Measurements from ENCODE around the gene HPSE2.
"Not testable (repeated sequence)": the region's sequence is repeated elsewhere in the genome, so short reads cannot be mapped to it uniquely, and the experiment has no call there.

Gene HPSE2

DNA sequence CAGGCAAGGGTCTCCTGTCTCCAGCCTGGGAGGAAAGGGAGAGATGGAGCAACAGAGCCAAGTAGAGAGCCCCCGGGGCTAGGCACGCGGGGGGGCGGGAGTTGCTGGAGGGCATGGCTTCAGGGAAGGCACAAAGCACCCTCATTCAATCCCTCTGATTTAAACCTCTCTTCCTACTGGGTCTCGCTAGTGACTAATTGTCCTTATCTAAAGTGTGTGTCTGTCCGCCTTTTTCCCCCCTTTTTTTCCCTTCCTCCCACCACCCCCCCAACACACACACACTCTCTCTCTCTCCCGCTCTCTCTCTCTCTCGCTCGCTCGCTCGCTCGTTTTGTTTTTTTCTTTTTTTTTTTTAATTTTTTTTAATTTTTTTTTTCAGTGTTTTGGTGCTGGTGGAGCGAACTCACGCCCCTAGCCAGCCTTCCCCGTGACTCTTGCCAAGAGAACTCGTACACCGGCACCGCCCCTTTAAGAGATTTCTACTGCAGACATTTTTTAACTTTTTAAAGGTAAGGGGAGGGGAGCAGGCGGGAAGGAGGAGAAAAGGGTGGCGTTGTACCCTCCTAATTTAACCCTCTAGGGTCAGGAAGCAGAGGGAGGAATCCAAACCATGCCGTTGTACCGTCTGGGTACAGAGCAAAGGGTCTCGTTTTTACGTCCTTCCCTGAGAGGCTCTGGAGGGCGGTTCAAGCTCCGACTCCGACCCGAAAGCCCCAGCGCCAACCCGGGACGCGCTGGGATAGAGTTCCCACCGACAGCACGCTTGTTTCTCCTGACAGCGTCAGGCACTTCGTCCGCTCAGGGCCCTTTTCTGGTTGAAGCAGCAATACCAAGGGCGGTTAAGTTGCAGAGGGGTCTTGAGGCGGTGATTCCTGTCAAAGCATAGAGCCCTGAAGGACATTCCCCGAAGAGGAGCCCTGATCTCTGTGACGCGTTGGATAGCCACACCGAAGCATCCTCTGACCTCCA is at the start of gene HPSE2:
Gene HPSE2 (minus strand): TSS at position 195 of the 969 bp plus-strand sequence.
- DNase-seq = no peak

DNA sequence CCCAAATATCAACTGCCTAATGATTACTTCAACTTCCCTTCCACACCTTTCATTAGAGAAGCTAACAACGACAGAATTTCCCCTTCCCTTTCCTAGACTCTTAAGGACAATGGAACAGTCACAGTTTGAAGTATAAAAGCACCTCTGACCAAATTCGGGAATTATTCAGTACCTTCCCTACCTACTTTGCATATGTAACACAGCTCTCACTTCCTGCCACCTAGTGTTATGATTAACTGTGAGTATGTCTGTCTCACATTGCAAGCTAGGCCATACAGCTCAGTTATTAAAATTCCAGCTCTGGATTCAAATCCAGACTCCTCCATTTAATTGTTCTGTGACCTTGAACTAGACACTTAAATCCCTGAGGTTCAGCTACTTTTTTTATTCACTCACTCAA is 44.8 kb upstream of the HPSE2 start:
- no peak for DNase-seq

DNA sequence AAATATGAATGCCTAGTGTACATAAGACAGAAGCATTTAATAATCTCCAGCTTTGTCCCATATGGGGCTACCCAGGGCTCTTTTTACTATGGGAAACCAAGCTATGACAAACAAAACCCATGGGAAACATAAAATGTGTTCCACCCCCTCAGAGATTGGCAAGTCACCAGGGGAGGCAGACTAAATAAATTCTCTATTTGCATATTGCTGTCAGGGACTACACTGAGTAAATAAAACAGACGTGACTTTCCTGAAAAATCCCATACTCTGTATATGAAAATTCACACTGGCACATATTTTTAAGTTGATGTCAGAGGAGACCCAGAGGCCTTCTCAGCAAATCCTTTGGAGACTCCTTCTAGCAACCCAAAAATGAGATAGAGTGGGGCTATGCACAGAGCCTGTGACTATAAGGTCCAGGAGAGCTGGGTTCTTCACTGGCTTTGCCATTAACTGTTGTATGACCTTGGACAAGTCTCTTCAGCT is 44.0 kb upstream of the HPSE2 start:
- DNase-seq = peak in 1 of 2 experiments; percentile 6

DNA sequence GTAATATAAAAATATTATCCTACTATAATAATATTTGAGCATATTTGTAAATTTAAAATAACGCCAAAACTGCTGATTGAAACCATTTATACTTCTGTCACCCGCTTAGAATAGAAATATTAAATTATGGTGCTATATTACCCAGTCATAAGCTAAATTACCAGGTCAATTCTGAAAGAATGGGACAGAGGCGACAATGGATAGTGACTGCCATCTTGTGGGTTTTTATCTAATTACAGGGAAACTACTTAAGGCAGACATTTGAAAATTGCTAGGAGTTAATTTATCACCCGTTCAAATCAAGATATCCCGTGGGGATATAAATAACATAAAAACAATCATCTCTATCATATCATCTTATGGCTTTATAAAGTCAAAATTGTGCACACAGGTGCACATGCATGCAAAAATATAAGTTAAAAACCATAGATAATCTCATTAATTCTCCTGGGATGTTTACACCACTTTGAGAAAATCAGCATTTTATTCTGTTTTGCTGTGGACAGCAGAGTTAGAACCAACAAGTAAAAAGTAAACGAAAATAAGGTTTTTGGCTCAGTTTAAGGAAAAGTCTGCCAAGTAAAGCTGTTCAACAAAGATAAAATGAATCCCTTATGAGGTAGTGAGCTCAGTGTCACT is 41.3 kb upstream of the HPSE2 start:
- peak in 1 of 2 experiments; percentile 4 for DNase-seq

DNA sequence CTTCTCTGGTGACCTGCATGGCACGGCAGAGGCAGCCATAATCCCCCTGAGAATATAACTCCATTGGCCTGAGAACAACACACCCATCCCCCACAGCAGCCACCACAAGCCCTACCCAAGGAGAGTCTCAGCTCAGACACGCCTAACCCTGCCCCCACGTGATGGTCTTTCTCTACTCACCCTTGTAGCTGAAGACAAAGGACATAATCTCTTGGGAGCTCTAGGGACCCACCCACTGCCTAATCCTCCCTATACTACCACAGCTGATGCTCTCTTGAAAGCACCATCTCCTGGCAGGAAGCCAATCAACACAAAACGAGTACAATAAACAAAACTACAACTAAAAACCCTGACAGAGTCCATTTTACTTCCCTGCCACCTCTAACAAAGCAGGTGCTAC is 30.7 kb upstream of the HPSE2 start:
- DNase-seq = no peak

DNA sequence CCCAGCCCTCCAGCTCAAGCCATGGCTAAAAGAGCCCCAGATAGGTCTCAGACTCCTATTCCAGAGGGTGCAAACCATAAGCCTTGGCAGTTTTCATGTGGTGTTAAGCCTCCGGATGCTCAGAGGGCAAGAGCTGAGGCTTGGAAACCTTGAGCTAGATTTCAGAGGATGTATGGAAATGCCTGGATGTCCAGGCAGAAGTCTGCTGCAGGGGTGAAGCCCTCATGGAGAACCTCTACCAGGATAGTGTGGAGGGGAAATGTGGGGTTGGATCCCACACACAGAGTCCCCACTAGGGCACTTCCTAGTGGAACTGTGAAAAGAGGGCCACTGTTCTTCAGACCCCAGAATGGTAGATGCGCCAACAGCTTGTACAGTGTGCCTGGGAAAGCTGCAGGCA is 13.2 kb upstream of the HPSE2 start:
- no peak for DNase-seq

DNA sequence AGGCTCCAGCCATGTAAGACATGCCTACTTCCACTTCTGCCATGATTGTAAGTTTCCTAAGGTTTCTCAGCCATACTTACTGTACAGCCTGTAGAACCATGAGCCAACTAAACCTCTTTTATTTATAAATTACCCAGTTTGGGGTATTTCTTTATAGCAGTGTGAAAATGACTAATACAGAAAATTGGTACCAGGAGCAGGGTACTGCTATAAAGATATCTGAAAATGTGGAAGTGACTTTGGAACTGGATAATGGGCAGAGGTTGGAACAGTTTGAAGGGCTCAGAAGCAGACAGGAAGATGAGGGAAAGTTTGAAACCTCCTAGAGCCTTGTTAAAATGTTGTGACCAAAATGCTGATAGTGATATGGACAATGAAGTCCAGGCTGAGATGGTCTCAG is 12.2 kb upstream of the HPSE2 start:
- DNase-seq = not testable (repeated sequence)

DNA sequence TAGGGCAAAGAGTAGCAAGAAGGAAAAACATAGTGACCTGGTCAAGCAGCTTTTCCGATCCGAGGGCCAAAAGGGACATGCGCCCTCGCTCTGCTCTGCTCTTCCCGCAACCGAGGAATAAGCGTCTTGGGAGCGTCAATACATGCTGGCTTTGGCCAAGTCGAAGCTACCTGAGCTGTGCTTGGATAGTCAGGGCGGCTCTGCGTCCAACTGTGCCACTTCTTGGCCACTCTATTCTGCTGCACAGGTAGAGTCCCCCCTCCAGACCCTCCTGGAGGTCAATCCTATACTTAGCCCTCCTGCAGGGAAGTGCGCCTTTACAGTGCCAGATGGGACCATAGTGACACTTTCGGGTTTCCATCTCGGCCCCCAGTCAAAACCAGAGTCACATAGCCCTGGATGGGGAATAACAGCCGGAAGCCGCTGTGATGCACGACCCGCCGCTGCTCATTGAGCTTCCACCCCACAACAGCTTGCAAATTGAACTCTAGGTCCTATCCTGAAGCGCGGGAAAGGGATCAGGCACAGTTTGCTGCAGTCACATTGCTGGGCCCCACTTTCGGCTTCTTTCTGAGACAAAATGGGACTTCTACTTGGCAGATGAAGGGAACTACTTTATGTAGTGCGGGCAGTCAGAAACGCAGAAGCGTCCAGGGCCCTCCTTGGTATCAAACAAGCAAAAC is 1.1 kb upstream of the HPSE2 start:
- DNase-seq = no peak

DNA sequence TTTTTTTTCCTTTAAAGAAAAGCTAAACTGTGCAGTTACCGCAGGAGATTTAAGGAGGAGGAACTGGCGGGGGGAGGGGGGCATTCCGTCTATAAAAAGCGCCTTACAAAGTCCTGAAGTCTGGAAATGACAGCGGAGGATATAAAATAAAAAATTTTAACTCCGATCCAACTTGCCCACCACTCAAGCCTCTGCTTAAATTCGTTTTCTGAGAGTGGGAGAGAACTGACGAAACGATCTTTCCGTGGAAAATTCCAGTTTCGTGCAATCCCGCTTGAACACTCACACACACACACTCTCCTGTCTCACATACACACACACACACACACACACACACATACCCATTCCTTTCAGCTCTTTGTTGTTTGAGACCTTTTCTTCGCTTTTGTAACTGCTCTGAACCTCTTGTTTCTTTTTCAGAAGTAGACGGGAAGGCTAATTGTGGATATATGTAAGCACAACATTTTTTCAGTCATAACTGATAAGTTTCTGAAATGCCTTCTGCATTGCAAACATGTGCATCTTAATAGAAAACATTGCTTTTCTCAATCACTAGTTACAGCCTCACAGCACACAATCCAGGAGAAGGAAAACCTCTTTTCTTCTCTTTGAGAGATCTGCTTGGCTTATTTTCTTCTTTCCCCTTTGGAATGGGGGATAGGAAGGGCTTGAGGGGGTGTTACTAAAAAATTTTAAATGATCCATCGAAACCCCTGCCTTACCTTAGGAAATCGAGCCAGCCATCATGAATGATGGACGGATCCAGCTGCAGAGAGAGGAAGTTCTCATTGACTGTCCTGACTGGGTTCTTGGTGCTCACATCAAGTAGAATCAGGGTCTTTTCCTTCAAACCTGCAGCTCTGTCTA is 628 bp downstream of the HPSE2 start:
- no peak for DNase-seq

DNA sequence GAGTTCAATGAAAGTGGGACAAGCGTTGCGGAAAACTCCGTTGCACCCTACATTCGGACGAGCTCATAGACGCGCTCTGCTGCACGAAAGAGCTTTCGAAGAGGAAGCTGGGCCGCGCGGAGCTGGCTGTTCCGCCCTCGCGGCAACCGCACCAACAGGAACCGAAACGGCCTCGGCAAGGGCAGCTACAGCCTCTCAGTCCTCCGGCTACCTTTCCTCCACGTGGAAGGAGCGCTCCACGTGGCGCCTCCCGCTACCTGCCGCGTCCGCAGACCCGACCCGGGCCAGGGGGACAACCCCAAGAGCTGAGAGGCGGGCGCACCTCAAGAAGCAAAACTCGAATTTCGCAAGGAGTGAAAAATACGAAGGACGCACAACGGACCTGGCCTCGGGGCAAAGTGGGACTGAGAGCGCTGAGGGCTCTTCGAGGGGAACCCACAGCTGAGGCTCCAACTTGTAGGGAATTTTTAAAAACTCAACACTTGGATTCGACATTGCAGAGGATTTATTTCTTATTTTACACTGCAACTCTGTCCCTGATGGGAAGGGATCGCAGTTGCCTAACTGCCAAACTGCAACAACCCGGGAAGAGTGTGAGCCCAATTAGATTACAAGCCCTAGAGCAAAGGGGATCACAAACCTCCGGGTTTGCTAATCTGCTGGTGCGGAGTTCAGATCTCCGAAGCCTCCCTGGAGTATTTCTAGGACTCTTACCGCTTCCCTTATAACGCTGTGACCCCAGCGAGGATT is 1.4 kb downstream of the HPSE2 start:
- DNase-seq = no peak

DNA sequence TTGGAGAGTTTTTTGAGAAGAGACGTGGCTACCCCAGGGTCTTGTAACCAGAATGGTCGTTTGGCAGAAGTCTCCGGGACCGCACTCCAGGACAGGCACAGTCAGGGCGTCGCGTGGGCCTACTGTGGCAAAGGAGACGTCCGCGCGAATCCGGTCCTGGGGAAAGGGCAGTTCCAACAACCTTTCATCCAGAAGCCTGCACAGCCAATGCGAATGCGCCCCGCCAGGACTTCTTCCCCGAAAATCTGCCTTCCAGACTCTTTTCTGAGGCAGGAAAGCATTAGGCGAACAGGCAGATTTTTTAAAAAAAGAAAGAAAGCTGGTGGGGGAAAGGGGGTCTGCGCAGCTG is 2.0 kb downstream of the HPSE2 start:
- no peak for DNase-seq

DNA sequence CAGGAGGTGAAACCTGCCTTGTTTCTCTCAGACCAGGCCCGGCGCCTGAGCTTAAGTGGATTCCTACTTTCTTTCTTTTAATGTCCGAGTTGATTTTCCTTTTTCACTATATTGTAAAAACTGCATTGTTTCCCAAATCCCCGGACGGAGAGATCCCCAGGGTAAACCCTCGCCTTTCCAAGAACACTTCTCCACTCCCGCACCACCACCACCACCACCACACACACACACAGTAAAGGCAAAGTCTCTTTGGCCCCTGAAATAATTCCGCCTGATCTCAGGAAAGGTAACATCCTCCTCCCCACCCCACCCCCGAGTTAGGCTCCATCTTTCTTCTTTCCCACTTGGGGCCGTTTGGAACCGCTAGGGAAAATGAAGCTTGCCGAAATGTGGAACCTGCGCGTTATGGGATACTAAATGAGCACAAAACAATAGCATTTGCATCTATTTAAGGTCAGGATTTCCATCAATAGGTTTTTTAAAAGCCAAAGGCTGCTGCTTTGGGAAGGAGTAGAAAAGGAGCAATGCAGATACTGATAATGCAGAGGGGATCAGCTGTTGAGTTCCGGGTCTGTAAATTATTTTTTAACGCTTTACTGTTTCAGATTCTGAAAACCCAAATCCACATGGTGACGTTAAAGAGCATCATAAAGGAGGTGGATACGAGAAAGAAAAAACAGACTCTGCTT is 2.5 kb downstream of the HPSE2 start:
- no peak for DNase-seq

DNA sequence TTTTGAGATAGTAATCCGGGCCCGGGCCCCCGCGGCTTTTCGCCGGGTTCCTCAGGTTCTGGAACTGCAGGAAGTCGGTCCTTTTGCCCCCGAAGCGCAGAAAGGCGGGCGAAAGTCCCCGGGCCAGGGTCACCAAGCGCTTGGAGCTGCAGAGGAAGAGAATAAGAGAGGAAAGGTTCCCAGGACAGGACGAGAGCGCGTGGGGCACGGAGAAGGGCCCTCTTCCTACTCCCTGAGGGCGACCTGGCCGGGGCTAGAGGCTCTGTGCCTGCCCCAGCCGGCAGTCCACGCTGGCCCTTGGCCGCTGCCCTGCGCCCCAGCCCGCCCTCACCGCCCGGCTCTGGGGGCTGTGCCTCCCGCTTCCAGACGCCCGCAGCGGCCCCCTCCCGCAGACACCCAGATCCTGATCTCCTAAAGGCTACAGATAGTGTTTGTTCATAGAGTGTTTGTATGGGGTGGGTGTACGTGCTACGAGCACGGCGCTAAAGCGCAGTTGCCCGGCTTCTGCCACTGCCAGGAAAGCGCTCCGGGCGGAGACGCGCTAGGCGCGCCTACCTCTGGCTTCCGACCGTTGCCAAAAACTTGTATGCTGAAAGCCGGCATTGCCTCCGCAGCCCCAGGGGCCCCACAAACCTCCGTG is 3.2 kb downstream of the HPSE2 start:
- DNase-seq = no peak

DNA sequence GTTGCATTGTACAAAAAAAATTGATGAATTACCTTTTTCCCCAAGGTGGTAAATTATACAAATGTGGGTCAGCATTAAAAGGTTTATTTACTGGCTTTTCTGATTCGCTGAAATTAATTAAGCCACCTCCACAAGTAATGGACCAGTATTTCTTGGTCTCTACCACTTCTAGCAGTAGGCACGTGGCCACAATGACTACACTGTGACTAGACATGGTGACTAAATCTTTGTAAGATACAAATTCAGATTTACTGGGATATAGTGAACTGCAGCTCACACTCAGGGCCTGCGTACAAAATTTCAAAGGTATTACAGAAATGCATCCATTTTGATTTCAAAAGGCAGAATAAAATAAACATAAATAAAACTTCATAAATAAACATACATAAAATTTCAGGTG is 10.9 kb downstream of the HPSE2 start:
- DNase-seq = no peak

DNA sequence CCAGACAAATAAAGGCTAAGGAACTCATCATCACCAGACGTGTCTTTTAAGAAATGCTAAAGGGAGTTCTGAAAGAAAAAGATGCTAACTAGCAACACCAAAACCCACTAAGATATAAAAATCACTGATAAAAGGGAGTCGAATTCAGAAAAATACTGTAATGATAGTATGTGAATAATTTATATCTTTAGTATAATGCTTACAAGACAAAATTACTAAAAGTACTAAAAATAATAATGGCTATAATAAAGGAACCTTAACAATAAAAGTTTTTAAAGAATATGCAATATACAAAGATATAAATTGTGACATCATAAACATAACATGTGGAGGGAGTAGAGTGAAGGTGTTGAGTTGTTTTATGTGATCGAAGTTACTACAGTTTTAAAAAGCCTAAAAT is 28.3 kb downstream of the HPSE2 start:
- no peak for DNase-seq

DNA sequence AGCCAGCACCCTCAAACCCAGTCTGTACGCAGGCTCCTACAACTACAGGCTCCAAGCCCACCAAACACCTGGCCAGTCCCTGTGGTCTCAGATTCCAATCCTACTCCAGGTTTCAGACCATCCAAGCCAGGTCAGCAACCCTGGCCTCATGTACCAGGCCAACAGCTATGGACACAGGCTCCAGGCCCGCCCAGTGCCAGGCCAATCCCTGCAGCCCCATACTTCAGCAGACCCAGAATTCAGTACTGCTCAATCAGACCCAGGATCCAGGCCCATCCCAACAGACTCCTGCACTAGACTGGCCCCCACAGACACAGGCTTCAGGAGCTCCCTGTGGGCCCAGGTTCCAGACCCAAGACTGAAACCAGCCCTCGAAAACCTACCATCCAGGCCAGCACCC is 32.3 kb downstream of the HPSE2 start:
- no peak for DNase-seq

DNA sequence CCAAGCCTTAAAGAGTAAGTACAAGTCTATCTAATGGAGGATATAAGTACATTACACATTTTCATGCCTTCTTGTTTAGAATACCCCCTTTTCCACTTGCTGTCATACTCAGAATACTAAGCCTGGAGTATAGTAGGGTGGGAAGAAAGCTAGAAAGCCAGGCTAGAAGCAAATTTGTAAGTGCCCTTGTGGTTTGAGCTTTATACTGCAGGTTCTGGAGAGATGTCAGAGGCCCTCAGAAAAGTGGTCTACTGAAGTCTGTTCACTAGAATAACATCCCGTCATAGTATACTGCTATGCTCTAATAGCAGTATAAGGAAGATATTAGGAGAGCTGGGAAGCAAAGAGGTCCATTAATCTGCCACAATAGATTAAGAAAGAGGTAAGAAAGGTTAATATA is 62.7 kb downstream of the HPSE2 start:
- no peak for DNase-seq

DNA sequence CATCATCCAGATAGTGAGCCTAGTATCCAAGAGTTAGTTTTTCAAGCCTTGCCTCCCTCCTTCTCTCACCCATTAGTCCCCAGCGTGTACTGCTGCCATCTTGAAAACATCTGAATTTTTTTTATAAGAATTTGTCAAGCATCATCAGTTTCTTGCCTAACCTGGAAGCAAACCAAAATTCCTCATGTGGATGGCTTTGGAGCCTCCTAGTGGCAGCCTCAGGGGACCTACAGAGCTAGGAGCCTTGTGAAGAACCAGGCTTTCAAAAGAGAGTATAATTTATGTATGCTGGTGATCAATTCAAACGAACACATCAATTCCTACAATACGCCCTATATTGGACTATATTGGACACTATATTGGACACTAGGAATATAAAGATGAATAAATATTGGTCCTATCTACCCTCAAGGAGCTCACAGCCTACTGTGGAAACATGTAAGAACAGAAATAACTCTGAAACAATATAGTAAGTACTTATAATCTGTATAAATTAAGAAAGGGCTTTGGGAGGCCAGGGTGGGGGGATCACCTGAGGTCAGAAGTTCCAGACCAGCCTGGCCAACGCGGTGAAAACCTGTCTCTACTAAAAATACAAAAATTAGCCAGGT is 63.4 kb downstream of the HPSE2 start:
- DNase-seq = peak in 1 of 2 experiments; percentile 0

DNA sequence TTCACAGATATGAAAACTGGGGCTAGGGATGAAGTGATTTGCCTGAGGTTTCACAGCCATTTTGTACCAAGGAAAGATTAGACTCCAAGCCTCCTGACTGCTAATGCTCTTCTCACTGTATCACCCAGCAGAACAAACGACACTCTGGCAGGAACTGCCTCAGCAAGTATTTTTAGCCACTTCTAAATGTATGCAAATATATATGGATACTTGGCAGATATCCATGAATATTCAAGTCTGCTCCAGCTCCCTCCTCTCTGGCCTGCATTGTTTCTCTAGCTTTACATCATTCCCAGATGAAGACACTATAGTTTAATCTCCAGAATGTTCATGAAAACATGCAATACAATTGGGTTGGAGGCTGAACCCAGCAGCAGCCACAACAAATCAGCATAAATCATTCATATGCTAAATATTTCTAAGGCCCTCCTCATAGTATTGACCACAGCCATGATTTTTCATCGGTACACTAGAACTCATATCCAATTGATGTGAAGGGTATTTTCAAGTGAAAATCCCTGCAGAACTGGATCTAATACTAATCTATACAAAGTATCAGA is 65.5 kb downstream of the HPSE2 start:
- DNase-seq = no peak

DNA sequence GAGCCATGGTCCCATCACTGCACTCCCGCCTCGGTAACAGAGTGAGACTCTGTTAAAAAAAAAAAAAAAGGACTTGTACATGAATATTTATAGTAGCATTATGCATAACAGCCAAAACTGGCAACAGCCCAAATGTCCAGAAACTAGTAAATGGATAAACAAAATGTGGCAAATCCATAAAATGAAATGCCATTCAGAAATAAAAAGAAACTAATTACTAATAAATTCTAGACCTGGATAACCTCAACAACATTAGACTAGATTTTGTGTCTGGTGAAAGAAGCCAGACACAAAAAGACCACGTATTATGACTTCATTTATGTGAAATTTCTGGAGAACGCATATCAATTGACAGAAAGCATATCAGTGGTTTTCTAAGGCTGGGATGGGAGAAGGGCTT is 74.5 kb downstream of the HPSE2 start:
- DNase-seq = no peak

All from NCI-H2081 (cell line).